ENCODE results near the gene PDXDC1. TPM values are rescaled to one million over a fixed set of nuclear protein-coding genes. Genes with fewer than 3 reads are reported as not detected.
"Not testable (repeated sequence)": the region's sequence is repeated elsewhere in the genome, so short reads cannot be mapped to it uniquely, and the experiment has no call there.

PDXDC1 gene
- polyA plus RNA-seq, 1 experiment = 68.6 TPM

DNA sequence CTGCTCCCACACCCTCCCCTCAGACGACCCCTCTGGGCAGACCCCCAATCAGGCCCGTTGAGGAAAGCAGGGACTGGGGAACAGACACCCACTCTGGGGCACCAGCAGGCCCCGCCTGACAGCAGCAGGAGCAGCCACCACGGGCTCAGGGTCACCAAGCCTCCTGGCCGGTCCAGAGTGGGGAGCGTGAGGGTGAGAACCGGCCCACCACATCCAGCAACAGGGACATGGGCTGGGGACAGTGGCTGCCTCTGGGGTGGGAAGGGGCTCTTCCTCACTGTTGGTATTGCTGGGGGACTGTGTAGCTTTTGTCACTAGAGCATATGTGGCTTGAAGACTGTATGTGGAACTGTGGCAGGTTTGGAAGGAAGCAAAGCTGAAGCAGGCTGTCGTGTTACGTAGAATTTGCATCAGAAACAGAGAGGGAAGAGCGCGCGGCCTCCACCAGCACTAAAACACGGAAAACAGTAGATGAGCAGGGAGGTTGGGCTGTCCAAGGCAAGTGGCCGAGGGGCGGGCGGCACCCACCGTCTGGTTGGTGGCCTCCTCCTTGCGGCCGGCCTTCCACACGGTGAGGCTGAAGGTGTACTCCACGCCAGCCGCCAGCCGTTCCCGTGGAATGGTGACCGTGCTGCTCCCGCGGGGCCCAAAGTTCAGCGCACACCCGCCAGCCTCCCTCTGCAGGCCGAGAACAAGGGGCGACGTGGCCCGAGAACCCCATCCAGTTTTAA lies 160.1 kb downstream of the PDXDC1 start:
- DNase-seq (ENCODE audit: low read depth); H3K36me3 ChIP-seq (ENCODE audit: control insufficient read depth, insufficient read depth, low read length); H3K27me3 ChIP-seq (ENCODE audit: control insufficient read depth, insufficient read depth, low read length); H3K4me3 ChIP-seq (ENCODE audit: low read depth, low read length); POLR2A ChIA-PET; CTCF ChIA-PET: not testable (repeated sequence)

DNA sequence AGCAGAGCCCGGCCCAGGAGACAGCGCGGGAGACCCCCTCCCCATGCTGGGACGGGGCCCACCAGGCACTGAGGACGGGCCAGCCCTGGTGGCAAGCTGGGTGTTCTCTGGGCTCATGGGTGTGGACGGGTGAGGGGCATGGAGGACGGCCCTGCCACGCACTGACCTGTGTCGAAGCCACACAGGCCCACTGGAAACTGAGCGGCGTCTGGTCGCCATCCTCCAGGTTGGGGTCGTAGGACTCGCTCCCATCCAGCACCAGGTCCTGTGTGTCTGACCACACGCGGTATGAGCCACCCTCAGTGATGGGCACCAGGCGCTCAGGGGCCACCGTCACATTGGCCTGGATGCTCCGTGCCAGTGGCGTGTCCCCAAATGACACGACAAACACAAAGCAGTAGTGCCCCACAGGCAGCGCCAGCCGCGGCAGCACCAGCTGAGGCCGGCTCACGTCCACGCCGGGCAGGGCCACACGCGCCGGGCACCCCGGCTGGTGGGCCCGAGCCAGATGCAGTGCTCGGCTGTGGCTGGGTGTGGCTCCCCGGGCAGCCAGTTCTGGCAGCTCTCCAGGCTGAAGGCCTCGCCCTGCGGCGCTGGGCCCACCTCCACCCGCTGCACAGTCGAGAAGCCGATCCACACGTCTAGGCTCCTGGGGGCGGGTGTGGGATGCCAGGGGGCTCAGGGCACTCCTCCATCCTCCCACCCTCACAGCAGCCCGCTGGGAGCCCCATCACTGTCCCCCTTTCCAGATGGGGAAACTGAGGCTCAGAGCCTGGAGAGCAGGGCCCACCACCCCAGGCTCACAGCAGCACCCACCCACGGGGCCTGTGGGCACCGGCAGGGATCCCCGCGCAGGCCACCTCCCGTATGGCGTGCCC lies 160.9 kb downstream of the PDXDC1 start:
- H3K4me3 ChIP-seq (ENCODE audit: low read depth, low read length); POLR2A ChIA-PET; CTCF ChIA-PET; DNase-seq (ENCODE audit: low read depth); H3K36me3 ChIP-seq (ENCODE audit: control insufficient read depth, insufficient read depth, low read length); H3K27me3 ChIP-seq (ENCODE audit: control insufficient read depth, insufficient read depth, low read length): not testable (repeated sequence)

DNA sequence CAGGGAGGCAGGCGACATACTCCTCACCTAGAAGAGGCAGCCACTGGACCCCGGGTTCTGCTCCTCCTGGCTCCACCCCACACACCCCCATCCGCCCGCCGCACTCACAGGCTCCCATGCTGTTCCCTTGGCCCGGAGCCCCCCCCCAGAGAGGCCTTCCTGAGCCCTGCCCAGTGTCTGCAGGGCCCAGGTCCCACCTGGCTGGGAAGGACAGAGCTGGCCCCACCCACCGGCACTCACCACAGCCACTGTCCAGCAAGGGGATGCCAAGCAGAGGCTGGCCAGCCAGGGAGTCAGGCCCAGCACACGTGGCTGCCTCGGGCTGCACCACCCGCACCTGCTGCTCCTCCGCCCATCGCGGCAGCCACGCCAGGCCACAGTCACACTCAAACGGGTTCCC lies 162.7 kb downstream of the PDXDC1 start:
- DNase-seq (ENCODE audit: low read depth); H3K4me3 ChIP-seq (ENCODE audit: low read depth, low read length); H3K36me3 ChIP-seq (ENCODE audit: control insufficient read depth, insufficient read depth, low read length); H3K27me3 ChIP-seq (ENCODE audit: control insufficient read depth, insufficient read depth, low read length); POLR2A ChIA-PET; CTCF ChIA-PET: not testable (repeated sequence)

DNA sequence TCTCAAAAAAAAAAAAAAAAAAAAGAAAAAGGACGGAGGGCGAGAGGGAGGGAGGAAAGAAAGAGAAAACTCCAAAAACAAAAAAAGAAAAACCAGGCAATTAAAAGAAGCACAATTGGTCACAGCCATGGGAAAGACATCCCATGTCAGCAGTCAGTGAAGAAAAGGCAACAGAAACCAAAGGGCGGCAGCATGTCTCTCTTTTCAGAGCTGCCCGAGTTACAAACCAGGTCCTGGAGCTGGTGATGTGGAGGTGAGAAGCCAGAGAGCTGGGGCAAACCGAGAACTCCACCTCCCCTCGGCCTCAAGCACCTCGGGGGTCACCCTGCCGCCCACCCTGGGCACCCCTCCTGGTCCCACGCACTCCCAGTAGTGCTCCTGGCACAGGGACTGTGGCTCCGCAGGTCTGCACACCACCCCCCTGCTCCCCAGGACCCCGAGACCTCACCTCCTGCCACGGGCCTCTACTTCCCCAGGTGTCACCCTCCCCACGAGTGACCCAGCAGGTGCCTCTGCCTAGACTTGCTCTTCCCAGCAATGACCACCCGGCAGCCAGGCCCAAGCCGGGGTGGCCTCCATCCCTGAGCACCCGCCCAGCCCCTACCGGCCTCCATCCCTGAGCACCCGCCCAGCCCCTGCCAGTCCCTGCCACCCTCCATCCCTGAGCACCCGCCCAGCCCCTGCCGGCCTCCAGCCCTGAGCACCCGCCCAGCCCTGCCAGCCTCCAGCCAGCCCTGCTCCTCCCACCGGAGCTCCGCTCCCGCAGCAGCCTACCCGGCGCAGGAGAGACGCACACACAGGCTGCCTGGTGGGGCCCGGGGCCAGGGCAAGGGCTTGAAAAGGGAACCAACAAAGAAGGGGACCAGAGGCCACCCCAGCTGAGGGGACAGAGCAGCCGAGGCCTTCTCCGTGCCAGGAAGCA lies 165.9 kb downstream of the PDXDC1 start:
- H3K36me3 ChIP-seq (ENCODE audit: control insufficient read depth, insufficient read depth, low read length); DNase-seq (ENCODE audit: low read depth); POLR2A ChIA-PET; H3K4me3 ChIP-seq (ENCODE audit: low read depth, low read length); H3K27me3 ChIP-seq (ENCODE audit: control insufficient read depth, insufficient read depth, low read length); CTCF ChIA-PET: not testable (repeated sequence)

DNA sequence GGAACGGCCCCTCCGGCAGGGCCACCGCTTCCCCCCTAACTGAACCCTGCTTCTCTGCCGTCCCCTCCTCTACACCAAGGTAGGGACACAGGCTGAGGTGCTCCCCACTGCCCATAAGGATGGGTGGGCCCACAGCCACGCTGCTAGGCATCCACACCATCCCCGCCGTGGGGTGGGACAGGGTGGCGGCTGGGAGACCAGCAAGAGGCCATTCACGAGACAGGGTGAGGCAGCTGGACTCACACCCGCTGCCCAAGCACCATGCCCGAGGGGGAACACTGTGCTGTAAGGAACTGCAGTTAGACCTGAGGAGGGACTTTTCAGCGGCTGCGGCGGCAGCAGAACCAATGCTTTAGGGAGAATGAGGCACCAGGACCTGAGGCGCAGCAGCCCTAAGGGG lies 166.8 kb downstream of the PDXDC1 start:
- POLR2A ChIA-PET = no interaction called here
- CTCF ChIA-PET = no interaction called here
- no peak overlapping the region for H3K4me3 ChIP-seq (ENCODE audit: low read depth, low read length)
- peaks cover 1% of the 10 kb centered on the region; the same call in 1 of the 2 replicates for H3K36me3 ChIP-seq (ENCODE audit: control insufficient read depth, insufficient read depth, low read length)
- TF ChIP-seq, protein P1, sequence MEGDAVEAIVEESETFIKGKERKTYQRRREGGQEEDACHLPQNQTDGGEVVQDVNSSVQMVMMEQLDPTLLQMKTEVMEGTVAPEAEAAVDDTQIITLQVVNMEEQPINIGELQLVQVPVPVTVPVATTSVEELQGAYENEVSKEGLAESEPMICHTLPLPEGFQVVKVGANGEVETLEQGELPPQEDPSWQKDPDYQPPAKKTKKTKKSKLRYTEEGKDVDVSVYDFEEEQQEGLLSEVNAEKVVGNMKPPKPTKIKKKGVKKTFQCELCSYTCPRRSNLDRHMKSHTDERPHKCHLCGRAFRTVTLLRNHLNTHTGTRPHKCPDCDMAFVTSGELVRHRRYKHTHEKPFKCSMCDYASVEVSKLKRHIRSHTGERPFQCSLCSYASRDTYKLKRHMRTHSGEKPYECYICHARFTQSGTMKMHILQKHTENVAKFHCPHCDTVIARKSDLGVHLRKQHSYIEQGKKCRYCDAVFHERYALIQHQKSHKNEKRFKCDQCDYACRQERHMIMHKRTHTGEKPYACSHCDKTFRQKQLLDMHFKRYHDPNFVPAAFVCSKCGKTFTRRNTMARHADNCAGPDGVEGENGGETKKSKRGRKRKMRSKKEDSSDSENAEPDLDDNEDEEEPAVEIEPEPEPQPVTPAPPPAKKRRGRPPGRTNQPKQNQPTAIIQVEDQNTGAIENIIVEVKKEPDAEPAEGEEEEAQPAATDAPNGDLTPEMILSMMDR (IDR thresholded peaks at IDR 0.05; ENCODE audit: insufficient read depth, low read depth, low read length) = no peak
- no peaks in the 10 kb centered on the region for H3K27me3 ChIP-seq (ENCODE audit: control insufficient read depth, insufficient read depth, low read length)
- no peak for DNase-seq (ENCODE audit: low read depth)

DNA sequence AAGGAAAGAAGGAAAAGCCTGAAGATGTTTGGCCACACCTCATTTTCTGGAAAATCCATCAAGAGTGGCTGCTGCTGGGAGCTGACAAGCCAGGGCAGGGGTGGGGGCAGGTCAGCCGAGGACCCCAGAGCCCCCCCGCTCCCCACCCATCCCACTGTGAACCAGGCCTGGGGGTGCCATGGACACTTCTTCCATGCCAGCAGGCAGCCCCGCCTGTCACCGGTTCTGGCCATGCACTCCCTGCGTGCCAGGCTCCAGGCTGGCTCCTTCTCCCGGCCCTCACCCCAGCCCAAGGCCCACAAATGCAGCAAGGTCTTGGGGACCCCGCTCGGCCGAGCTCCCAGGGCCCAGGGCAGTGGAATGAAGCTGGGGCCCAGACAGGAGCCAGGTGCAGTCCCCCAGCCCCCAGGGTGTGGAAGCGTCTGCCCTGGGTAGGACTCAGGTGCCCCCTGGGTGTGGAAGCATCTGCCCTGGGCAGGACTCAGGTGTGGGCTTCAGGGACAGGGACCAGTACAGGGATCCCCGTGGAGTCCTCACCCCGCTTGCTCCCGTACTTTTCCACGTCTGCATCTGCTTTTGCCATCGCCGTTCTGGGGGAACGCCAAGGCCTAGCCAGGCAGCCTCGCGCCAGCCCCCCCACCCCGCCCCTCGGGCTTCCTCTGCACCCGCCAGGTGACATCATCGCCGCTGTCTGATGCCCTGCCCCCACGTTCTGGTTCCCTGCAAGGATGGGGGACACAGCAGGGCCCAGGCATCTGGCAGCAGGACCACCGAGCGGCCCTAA lies 167.5 kb downstream of the PDXDC1 start:
- CTCF ChIA-PET; H3K4me3 ChIP-seq (ENCODE audit: low read depth, low read length); POLR2A ChIA-PET; DNase-seq (ENCODE audit: low read depth); H3K36me3 ChIP-seq (ENCODE audit: control insufficient read depth, insufficient read depth, low read length); H3K27me3 ChIP-seq (ENCODE audit: control insufficient read depth, insufficient read depth, low read length): not testable (repeated sequence)

DNA sequence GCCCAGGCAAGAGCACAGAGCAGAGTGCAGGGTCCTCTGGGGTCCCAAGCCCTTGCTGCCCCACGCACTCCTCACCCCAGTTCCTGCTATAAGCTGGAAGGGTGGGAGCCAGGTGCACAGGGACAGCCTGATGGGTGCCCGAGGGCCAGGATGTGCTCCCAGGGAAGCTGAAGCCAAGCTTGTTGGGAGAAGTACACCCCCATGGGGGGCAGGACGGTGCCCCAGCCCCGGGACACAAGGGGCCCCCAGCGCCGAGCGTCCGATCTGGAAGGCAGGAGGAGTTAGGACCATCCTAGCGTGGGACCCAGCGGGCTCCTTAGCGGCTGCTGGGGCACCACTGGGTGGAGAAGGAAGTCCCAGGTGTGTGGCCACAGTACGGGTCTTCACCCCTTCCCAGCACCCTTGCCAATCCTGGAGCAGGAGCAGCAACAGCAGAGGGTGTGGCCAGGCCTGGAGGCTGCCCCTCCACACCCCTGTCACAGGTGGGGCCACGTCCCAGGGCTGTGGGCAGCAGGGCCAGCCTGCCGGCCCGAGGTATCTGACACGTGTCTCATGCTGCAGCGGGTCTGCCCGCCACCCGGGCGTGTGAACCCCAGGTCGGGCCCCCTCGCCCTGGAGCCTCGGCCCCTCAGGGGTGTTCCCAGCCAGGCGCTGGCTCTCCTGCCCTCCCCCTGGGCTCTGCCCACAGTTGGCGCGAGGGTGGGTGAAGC lies 168.2 kb downstream of the PDXDC1 start:
- POLR2A ChIA-PET; DNase-seq (ENCODE audit: low read depth); H3K36me3 ChIP-seq (ENCODE audit: control insufficient read depth, insufficient read depth, low read length); H3K27me3 ChIP-seq (ENCODE audit: control insufficient read depth, insufficient read depth, low read length); H3K4me3 ChIP-seq (ENCODE audit: low read depth, low read length); CTCF ChIA-PET: not testable (repeated sequence)

DNA sequence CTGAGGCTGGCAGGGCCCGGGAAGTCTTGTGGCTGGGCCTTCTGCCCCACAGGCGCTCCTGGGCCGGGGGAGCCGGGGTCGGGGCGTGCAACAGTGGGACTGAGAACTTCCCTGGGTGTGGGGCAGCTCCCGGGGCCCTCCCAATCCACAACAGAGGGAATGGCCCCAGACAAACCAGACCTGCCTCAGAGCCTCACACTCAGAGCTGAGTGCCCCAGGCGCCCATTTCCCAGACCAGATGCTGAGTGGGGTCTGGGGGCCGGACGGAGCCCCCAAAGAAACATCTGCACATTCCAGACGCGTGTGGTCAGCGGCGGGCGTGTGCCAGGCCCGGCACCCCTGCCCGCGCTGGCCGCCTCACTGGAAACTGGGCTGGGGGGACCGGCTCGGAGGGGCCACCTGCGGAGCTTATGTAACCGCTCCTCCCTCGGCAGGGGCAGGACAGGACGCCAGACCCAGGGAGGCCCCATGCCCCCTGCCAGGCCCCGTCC lies 168.8 kb downstream of the PDXDC1 start:
- CTCF ChIA-PET; H3K36me3 ChIP-seq (ENCODE audit: control insufficient read depth, insufficient read depth, low read length); POLR2A ChIA-PET; DNase-seq (ENCODE audit: low read depth); H3K27me3 ChIP-seq (ENCODE audit: control insufficient read depth, insufficient read depth, low read length); H3K4me3 ChIP-seq (ENCODE audit: low read depth, low read length): not testable (repeated sequence)

DNA sequence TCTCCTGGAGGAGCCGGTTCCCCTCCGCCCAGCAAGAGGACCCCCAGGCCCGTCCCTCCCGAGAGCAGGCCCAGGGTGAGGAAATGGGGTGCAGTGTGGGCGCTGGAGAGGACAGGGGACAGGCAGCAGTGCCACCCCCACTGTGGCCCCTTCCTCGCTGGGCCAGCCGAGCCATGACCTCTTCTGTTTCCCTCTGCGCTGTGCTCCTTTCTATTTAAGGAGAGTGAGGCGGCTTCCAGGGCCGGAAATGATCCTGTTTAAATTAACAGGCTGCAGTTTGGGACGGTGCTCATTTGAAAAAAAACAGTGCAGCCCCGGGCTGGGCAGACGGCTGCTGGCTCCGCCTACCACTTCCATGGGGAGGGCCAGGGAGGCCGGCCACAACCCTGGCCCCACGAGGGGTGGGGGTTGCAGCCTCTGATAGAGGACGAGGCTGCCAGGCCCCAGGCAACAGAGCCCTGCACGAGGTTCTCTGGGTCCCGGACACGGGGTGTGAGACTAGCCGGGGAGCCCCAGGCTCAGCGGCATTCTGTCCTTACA lies 169.3 kb downstream of the PDXDC1 start:
- H3K27me3 ChIP-seq (ENCODE audit: control insufficient read depth, insufficient read depth, low read length); CTCF ChIA-PET; DNase-seq (ENCODE audit: low read depth); H3K4me3 ChIP-seq (ENCODE audit: low read depth, low read length); POLR2A ChIA-PET; H3K36me3 ChIP-seq (ENCODE audit: control insufficient read depth, insufficient read depth, low read length): not testable (repeated sequence)

DNA sequence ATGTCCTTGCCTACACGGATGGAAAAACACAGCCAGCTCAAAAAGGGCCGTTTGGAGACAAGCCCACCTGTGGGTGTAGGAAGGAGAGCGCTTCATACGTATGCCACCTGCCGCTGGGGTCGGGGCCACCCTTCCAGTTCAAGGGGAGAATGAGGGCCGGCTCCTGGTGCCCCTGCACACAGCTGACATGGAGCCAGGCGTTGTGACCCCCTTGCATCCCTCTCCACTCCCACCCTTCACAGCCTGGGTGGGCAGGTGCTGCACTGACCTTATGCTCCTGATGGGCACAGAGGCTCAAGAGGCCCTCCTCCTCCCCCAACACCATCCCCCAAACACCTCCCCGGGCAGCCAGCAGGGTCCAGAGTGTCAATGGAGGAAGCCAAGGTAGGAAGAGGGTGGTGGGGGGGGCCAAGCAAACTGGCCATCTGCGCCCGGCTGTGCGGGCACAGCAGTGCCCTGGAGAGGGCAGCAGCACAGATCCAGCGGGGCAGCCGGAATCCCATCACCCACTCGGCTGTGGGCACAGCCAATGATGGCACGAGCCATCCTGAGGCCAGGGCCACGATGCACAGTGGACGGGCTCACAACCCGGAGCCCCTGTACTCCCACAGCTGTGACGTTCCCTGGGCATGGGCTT lies 170.1 kb downstream of the PDXDC1 start:
- H3K27me3 ChIP-seq (ENCODE audit: control insufficient read depth, insufficient read depth, low read length); POLR2A ChIA-PET; CTCF ChIA-PET; H3K4me3 ChIP-seq (ENCODE audit: low read depth, low read length); DNase-seq (ENCODE audit: low read depth); H3K36me3 ChIP-seq (ENCODE audit: control insufficient read depth, insufficient read depth, low read length): not testable (repeated sequence)

All from BJ (cell line).